Stimulated activated CD4-positive, alpha-beta T cell treated with anti-CD3 and anti-CD28 coated beads, Interleukin-1b, Interleukin-23, amount 100 ng/mL, for 1 hour (primary cell): ENCODE results near the gene RTTN.

Experiments used
- DNase-seq, 2 donors: peaks; one replicate each; pipeline ENCODE4 v3.0.0-alpha.2; 2020; ENCODE audit warnings: low read depth in 2 of 2

RTTN gene

GRCh38 chr18:70028734-70029133 is 176.8 kb downstream of the RTTN start:
- DNase-seq: no peak

GRCh38 chr18:70028084-70028483 is 177.4 kb downstream of the RTTN start:
- no peak for DNase-seq

GRCh38 chr18:70025580-70025979 is 179.9 kb downstream of the RTTN start:
- no peak for DNase-seq

DNA sequence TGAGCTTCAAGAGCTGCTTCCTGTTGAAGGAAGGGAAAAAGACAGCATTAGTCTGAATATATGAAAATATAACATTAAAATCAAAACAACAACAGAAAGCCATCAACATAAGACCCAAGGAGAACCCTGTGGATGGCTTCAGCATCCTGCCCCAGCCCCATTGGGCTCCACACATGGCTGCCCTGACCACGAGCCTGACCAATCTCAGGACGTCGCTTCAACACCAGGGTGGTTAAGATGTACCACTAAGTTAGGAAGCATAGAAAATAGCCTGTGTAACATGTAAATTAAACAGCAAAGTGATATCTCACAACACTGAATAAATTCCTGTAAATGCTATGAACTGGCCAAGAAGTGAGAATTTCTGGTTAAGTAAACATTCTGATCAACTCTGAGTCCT is 180.7 kb downstream of the RTTN start:
- DNase-seq: no peak

GRCh38 chr18:70024093-70024492 is 181.4 kb downstream of the RTTN start:
- DNase-seq: no peak

- DNase-seq: no peak
Observed at GRCh38 chr18:70022636-70023035, 182.9 kb downstream of the RTTN start.

DNA sequence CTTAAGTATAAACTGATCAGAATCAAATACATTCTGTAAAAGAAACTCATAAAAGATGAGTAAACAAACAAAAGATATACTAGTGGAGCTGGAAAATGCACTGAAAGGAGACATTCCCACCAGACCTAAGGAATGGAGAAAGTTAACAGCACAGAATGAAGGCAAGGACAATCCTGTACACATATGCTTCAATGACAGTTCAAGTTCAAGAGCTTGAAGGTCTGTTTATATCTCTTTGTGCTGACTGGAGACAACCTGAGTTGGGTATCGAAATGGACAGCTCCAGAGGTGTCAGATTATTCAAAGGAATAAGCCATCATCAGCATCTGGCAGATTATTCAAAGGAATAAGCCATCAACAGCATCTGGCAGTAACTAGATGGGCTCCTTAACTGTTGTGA is 184.0 kb downstream of the RTTN start:
- no peak for DNase-seq

GRCh38 chr18:70021043-70021442 is 184.4 kb downstream of the RTTN start:
- DNase-seq: no peak

DNA sequence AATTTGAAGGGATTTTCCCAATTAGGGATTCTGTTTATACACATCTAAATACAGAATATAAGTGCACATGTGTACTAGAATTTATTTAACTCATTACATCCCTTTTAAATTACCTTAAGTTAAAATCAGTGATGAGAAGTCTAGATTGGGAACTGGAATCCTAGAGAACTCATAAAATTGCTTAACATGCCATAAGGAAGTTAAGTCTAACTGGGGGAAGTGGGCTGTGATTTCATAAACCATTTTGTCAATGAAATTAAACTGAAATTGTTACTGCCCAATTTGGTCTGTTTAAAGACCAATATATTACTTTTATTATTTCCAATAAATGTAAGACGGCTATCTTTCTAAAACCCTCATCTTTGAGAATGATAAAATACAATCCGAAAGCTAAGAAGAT is 185.5 kb downstream of the RTTN start:
- no peak for DNase-seq

DNA sequence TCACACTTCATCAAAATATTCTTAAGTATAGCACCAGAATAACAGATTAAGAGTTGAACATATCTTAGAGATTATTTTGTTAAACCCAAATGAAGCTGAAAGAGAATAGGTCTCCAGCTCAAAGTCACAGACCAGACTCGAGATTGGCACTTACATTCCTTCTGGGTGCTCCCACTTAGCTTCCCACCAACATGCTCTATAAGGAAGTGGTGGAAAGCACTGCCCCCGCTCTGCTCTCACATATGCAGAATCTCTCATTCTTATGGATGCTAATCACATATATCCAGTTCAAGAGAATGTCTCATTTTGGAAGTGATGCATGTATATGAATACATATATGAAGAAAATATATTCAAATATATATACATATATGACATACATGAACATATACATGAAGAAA is 186.4 kb downstream of the RTTN start:
- no peak for DNase-seq

- no peak for DNase-seq
Observed at GRCh38 chr18:70015127-70015526, 190.4 kb downstream of the RTTN start.

DNA sequence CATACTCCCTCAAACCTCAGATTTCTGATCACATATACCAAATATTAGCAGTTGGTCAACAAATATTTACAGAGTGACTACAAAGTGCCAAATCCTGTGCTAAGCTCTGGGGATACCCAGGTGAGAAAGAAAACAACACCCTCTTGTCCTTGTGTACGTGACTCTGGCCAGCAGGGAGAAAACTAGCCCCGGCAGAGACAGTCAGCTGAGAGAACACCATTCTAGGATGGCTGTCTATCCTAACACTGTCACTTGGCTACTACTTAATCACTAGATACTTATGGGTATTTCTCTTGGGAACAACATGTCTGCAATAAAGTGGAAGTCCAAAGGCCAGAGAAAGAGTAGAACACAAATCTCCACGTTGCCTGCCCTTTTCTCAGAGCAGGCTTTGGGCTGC is 199.9 kb downstream of the RTTN start:
- DNase-seq: no peak

GRCh38 chr18:70004696-70005095 is 200.8 kb downstream of the RTTN start:
- DNase-seq: no peak

GRCh38 chr18:69999656-70000055 is 205.8 kb downstream of the RTTN start:
- DNase-seq: no peak

DNA sequence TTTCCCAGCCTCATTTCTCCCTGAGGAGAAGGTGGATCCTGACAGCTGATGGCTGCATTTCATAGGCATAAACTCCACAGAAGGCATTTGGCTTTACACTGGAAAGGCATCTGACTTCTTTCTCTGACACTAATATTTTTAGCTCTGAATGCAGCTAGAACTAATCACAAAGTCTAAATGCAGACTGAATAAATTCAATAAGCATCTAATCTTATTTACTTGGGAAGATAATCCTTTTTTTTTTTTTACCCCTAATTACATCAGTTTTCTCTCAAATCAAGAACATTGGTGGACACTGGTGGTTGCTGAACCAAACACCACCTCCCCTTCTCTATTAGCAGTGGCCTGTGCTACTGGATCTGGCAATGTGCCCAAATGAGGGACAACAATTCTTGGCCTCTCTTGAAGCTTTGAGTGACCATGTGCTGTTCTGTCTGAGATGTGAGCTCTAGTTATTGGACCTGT is 206.9 kb downstream of the RTTN start:
- no peak for DNase-seq

DNA sequence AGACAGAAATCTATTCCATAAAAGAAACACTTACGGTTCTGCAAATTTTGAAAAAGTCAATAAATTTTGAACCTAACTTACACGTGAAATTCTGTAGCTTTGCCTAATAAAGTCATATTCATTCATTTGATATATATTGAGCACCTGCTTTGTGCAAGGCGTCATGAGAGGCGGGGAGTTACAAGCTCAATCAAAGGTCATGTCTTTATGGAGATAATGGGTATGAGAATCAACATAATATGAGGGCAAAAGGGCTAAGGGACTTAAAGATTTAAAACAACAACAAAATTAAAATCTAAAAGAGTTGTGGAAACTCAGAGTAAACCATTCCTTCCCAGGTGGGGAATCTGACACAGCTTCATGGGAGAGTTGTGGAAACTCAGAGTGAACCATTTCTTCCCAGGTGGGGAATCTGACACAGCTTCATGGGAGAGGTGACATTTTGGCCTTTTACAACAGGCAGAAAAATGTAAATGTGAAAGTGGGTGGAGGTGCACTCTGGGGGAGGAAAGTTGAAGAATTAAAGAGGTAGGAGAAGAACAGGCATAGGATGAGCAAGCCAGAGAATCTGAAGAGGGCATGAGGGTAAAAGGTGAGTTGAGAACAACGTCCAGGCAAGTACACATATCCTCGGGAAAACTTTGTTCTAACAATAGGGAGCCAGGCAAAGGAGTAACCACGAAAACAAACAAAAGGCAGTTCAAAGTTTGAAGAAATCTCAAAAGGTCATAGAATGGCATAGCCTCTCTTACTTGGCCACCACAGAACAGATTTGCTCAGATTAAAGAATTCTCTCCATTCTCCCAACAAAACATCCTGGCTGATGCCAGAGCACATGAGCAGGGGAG is 208.3 kb downstream of the RTTN start:
- DNase-seq: no peak

GRCh38 chr18:69996417-69996816 is 209.1 kb downstream of the RTTN start:
- no peak for DNase-seq

DNA sequence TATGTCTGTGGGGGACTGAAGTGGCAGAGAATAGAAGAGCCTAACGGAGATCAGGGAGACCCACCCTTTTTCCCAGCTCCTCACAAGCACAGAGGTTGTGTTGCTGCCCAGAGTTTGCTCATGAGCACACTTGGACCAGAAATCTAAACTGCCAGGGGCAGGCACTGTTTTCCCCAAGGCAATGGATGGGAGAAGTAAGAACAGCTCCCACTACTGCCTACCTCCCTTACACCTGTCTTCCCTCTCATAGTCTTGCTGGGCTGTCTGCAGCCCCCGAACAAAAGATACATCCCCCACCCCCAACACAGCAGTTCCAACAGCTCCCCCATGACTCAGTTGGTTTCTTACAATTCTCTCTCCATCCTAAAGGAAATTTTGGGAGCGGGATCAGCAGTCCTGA is 209.7 kb downstream of the RTTN start:
- no peak for DNase-seq

DNA sequence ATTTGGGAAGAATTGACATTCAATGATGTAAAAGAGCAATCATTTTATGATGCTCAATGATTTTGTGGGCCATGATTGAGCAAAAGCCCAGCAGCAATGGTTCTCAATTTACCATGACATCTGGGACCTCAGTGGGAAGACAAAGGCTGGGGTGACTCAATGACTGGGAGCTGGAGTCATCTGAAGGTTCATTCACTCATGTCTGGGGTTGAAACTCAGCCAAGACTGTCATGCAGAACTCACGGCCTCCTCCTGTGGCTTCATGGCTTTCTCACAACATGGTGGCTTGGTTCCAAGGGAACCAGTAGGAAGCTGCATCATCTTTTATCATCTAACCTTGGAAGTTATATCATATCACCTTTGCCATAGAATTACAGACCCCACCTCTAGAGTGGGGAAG is 212.7 kb downstream of the RTTN start:
- no peak for DNase-seq

DNA sequence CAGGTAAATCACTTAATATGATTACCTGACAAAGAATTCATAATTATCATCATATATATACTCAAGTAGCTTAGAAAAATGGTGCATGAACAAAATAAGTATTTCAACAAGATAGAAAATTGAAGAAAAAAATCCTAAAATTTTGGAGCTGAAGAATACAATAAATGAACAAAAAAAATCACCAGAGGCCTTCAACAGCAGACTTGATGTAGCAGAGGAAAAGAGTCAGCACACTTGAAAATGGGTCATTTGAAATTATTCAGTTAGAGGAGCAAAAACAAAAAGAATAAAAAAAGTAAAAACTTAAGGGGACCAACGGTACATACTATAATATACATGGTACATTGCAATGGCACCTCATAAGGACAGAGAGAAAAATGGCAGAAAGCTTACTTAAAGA is 217.6 kb downstream of the RTTN start:
- no peak for DNase-seq

DNA sequence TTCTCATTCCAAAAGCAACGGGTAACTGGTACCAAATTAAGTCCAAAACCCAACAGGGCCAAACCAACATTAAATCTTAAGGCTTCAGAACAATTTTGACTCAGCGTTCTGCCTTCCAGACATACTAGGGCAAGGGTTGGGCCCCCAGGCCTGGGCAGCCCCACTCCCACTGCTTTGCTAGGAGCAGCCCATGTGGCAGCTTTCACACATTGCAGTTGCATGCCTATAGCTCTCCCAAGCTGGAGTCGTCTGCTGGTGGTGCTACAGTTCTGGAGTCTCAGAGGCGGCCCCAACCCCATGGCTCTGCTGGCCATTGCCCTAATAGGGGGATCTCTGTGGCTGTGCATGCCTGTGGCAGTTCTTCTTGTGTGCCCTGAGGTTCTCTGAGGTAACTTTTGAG is 220.2 kb downstream of the RTTN start:
- no peak for DNase-seq

- DNase-seq: no peak
Observed at GRCh38 chr18:69982417-69982816, 223.1 kb downstream of the RTTN start.

DNA sequence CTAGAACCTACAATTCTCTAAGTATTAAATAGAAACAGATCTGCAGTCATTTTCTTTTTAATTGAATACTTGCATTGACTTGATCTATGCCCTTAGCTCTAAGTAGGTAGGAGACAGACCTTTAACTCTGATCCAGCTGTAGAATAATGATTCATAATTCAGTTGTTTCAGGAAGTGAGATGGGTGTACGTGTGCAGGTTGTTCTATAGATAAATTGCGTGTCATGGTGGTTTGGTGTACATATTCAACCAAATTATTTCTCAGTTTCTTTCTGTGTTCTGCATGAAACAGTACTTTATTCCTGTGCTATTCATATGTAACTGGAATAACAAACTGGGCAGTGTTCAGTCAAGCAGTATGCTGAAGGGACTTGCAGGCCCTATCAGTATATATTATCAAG is 223.5 kb downstream of the RTTN start:
- DNase-seq: no peak
